HCEC 1CT (cell line): ENCODE data around the gene PRKN.
"Not testable (repeated sequence)": the region's sequence is repeated elsewhere in the genome, so short reads cannot be mapped to it uniquely, and the experiment has no call there.

Source experiments
- DNase-seq: peaks from one replicate; pipeline ENCODE4 v3.0.0-alpha.2; 2017

PRKN gene

GRCh38 chr6:161548713-161549296, 1178.8 kb downstream of the PRKN start:
- no peak for DNase-seq

- no peak for DNase-seq
These were observed 1179.9 kb downstream of the PRKN start for GRCh38 chr6:161547617-161548016.

- DNase-seq, result no peak
These were observed 1180.9 kb downstream of the PRKN start for GRCh38 chr6:161546632-161547031.

GRCh38 chr6:161545741-161546140, 1181.8 kb downstream of the PRKN start:
- no peak for DNase-seq

- DNase-seq, result no peak
These were observed 1182.6 kb downstream of the PRKN start for GRCh38 chr6:161544801-161545480.

GRCh38 chr6:161543684-161544309, 1183.8 kb downstream of the PRKN start:
- no peak for DNase-seq

GRCh38 chr6:161542346-161542980, 1185.1 kb downstream of the PRKN start:
- no peak for DNase-seq

GRCh38 chr6:161540532-161540931, 1187.0 kb downstream of the PRKN start:
- DNase-seq, result no peak

GRCh38 chr6:161536224-161536630, 1191.3 kb downstream of the PRKN start:
- no peak for DNase-seq

- no peak for DNase-seq
These were observed 1193.2 kb downstream of the PRKN start for GRCh38 chr6:161534264-161534873.

- DNase-seq, result no peak
These were observed 1194.3 kb downstream of the PRKN start for GRCh38 chr6:161533266-161533665.

- DNase-seq, result no peak
These were observed 1195.0 kb downstream of the PRKN start for GRCh38 chr6:161532536-161532935.

GRCh38 chr6:161526794-161527193, 1200.8 kb downstream of the PRKN start:
- no peak for DNase-seq

- DNase-seq, result no peak
These were observed 1204.2 kb downstream of the PRKN start for GRCh38 chr6:161523362-161523761.

GRCh38 chr6:161522276-161522675, 1205.3 kb downstream of the PRKN start:
- DNase-seq, result no peak

- DNase-seq, result no peak
These were observed 1216.0 kb downstream of the PRKN start for GRCh38 chr6:161511447-161512095.

- no peak for DNase-seq
These were observed 1219.2 kb downstream of the PRKN start for GRCh38 chr6:161508341-161508740.

- DNase-seq, result no peak
These were observed 1220.2 kb downstream of the PRKN start for GRCh38 chr6:161507375-161507774.

GRCh38 chr6:161503570-161503969, 1224.0 kb downstream of the PRKN start:
- DNase-seq, result no peak

- DNase-seq, result no peak
These were observed 1228.7 kb downstream of the PRKN start for GRCh38 chr6:161498881-161499280.

GRCh38 chr6:161498359-161498758, 1229.2 kb downstream of the PRKN start:
- DNase-seq, result peak; percentile 66

GRCh38 chr6:161496941-161497340, 1230.6 kb downstream of the PRKN start:
- no peak for DNase-seq

- not testable (repeated sequence) for DNase-seq
These were observed 1231.3 kb downstream of the PRKN start for GRCh38 chr6:161496271-161496670.
